HG02938 (cell line): Measurements from ENCODE around the gene PDAP1.
A peak's percentile ranks its signal among the peaks of the same experiment; 100 is the strongest.
"Not testable (repeated sequence)": the region's sequence is repeated elsewhere in the genome, so short reads cannot be mapped to it uniquely, and the experiment has no call there.

ENCODE experiments used
- ATAC-seq: cut with Tn5 transposase; IDR thresholded peaks from one replicate; pipeline ENCODE4 v1.9.1; 2021; ENCODE audit warnings: mild to moderate bottlenecking, moderate library complexity; ENCODE audit not compliant: unreplicated experiment

Gene PDAP1, protein sequence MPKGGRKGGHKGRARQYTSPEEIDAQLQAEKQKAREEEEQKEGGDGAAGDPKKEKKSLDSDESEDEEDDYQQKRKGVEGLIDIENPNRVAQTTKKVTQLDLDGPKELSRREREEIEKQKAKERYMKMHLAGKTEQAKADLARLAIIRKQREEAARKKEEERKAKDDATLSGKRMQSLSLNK

DNA sequence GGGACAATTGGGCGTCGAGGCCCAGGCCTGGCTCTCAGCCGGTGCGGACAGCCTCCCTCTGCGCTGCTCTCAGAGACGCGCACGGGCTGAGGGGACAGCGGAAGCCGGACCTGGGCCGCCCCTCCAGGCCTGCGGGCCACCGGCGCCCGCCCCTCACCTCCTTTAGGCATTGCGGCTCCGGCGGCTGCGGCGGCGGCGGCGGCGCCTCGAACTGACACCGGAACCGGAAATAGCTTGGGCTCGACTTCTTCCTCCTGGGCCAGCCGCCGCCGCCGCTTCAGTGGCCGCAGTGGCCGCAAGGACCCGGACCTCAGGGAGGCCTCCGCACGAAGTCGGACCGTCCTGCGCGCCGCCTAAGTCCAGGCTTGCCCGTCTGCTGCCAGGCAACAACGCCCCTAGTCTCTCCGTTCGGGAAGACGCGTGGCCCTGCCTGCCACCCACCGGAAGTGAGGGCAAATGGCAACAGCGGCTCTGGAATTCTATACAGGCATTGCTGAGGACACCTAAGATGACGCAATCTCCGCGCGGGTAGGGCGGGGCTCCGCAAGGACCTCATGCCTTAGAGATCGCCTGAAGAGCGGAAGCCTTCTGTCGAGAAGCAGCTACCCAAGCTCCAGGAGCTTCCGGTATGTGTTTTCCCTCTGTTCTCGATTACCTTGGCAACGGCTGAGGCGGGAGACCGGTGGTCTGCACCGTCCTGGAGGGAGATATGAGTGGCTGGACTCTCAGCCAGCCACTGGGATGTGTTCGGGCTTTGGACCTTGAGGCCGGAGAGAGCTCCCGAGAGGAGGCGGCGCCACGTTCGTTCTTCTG lies at the start of gene PDAP1, which contains the start of gene BUD31:
PDAP1 (minus strand) TSS at position 219 of the 813 bp plus-strand sequence; CDS start at position 170, 49 bp downstream.
BUD31 (plus strand) TSS at position 591 of the 813 bp plus-strand sequence. CDS start 2,124 bp downstream, outside the sequence.
- ATAC-seq: peak; percentile 78

GRCh38 chr7:99457650-99458493 lies 49.5 kb upstream of the PDAP1 start:
- no peak for ATAC-seq

GRCh38 chr7:99457050-99457649 lies 48.8 kb upstream of the PDAP1 start:
- ATAC-seq: no peak

DNA sequence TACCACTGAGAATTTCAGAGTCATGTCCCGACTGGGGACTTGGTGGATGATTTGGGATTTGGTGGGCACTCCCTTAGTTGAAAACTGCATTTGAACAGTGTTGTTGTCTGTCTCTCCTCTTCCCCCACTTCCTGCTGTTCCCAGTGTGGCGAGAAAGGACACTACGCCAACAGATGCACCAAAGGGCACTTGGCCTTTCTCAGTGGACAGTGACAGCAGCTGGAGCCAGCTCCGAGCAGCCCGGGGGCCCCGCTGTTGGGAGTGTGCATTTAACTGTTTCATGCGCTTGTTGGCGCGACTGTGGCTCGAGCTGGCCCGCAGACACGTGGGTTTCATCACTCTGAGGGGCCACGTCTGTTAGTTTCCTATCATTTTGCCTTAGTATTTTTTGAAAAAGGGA lies 47.9 kb upstream of the PDAP1 start:
- ATAC-seq: no peak

- no peak for ATAC-seq
Observed at GRCh38 chr7:99455874-99456273, 47.5 kb upstream of the PDAP1 start.

- no peak for ATAC-seq
Observed at GRCh38 chr7:99453105-99453504, 44.7 kb upstream of the PDAP1 start.

DNA sequence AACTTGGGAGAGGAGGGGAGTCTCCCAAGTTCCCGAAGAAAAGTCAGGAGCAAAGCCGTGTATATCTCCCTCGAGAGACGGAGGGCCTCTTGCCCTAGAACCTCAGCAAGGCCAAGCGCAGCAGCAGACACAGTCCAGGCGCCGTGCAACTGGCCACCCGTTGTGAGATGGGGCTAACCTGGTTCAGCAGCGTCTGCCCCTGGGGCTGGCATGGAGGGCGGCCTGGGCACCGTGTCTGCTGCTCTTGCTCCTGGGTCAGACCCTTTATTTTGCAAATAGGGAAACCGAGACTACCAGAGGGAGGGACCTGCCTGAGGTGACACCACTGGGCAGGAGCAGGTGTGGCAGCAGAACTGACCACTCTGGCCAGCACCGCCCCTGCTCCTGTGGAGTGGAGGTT lies 44.1 kb upstream of the PDAP1 start:
- ATAC-seq: no peak

DNA sequence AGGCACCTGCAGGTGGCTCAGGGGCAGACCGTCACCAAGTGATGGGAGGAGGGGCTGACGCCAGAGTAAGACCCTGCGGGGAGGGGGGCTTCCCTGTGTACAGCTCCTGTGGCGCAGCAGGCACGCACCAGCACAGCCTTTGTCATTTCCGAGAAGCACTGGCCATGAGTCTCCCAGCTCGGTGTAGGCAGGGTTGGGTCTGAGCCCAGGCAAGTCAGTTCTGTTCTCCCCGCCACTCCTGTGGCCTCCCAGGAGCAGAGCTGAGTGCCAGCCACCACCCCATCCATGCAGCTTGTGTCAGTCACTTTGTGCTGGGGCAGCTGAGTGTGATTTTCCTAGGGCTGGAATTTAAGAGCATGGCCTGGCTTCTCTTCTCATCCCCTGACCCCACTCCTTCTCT lies 43.5 kb upstream of the PDAP1 start:
- ATAC-seq: no peak

- ATAC-seq: no peak
Observed at GRCh38 chr7:99449326-99449725, 40.9 kb upstream of the PDAP1 start.

DNA sequence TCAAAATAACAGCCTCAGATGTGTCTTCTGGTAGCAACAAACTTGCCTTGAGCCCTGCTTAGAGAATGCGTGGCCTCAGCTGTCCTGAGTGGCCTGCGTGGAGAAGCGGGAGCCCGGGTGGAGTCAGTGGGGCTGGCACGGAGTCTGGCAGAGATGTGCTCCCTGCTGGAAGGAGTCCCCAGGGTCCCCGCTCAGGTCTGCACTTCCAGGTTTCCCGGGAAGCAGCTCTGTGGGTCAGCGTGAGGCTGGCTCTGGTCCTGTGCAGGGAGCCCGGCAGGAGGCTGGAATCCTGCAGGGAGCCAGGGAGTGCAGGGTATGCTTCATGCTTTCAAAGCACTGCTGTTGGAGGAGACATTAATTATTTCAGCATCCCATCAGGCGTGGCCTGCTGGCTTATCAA lies 40.5 kb upstream of the PDAP1 start:
- ATAC-seq: no peak

DNA sequence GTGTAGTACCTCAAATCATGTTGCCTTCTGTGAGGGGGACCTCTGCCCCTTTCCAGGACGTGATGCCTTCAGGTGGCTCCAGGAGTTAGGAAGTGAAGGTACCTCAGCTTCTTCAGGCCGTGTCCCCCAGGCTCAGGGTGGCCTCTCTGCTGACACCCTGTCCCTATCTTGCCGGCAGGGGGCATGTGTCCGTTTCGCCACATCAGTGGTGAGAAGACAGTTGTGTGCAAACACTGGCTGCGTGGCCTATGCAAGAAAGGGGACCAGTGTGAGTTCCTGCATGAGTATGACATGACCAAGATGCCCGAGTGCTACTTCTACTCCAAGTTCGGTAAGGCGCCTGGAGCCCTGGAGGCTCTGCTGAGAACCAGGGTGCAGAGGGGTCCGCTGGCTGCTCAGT lies 39.5 kb upstream of the PDAP1 start:
- no peak for ATAC-seq

- no peak for ATAC-seq
Observed at GRCh38 chr7:99446096-99446495, 37.7 kb upstream of the PDAP1 start.

DNA sequence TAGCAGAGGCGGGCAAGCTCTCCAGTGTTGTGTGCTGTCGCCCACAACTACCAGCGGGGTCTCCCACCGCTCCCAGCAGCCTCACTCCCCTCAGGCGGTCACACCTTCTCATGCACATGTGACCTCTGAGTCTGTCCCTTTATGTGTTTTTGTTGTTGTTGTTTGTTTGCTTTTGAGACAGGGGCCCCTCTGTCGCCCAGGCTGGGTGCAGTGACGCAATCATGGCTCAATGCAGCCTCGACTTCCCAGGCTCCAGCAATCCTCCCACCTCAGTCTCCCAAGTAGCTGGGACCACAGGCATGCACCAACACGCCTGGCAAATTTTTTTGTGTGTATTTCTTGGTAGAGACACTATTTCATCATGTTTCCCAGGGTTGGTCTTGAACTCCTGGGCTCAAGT lies 31.8 kb upstream of the PDAP1 start:
- ATAC-seq: no peak

- peak; percentile 86 for ATAC-seq
Observed at GRCh38 chr7:99438573-99439480, 30.4 kb upstream of the PDAP1 start, which contains the start of the genes CPSF4 and PTCD1. Gene CPSF4 (plus strand): TSS chr7:99438943. CDS start chr7:99439083, 140 bp downstream. Gene PTCD1 (minus strand): TSS chr7:99438798. CDS start chr7:99435242, 3,556 bp downstream.

DNA sequence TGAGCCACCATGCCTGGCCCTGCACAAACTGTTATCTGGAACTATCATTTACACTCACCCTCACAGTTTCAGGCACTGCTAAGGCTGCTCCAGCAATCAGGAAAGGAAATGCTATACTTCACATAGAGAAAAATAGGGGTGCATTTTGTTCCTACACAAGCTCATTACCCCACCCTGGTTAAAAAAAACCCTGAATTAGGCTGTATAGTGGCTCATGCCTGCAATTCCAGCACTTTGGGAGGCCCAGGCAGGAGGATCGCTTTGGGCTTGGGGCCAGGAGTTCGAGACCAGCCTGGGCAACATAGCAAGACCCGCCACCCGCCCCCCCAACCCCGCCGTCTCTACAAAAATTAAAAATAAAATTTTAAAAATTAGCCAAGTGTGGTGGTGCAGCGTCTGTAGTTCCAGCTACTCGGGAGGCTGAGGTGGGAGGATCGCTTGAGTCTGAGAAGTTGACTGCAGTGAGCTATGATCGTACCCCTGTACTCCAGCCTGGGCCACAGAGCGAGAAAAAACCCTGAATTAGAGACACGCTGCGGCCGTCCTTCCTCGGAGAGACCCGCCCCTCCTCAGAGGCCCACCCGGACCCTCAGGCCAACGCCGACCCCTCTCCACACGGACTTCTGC lies 29.7 kb upstream of the PDAP1 start:
- ATAC-seq: no peak

- no peak for ATAC-seq
Observed at GRCh38 chr7:99433158-99433557, 24.8 kb upstream of the PDAP1 start.

GRCh38 chr7:99431756-99432540 lies 23.6 kb upstream of the PDAP1 start:
- not testable (repeated sequence) for ATAC-seq

DNA sequence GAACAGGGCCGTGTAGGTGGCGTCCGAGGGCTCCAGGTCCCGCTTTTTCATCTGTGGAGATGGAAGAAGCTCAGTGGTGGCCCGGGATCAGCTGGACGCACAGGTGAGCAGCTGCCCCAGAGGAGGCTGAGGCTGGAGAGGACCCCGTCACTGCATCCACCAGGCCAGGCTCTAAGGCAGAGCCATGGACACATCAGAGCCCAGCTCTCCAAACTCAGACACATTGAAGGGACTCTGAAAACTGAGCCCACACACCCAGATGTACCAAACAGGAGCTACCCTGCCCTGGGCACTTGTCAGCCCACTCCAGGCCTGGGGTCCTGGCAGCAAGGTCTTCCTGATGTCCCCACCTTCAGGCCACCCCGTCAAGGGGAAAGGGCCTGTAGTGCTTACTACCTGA lies 21.4 kb upstream of the PDAP1 start:
- no peak for ATAC-seq
